HepG2 (cell line): ENCODE results near the gene VAMP8. TPM values are rescaled to one million over a fixed set of nuclear protein-coding genes. Genes with fewer than 3 reads are reported as not detected.

Experiments used
- ARID5B ChIP-seq: IDR thresholded peaks from 2 replicates; pipeline ENCODE4 v1.4.0; 2020; ENCODE audit warnings: mild to moderate bottlenecking, missing genetic modification reagents
- ATF6 ChIP-seq: sonication (generic); formaldehyde crosslinking; conservative IDR thresholded peaks from 2 replicates; pipeline ENCODE4 v1.4.0; 2020; ENCODE audit warnings: missing genetic modification reagents
- BRD4 ChIP-seq: sonication (generic); formaldehyde crosslinking; IDR thresholded peaks from 2 replicates; pipeline ENCODE4 v1.4.0; 2020; ENCODE audit warnings: missing genetic modification reagents
- ELF4 ChIP-seq: sonication (generic); formaldehyde crosslinking; IDR thresholded peaks from 2 replicates; pipeline ENCODE4 v1.5.0; 2020; ENCODE audit warnings: missing genetic modification reagents, mild to moderate bottlenecking, moderate library complexity, borderline replicate concordance
- HMGXB3 ChIP-seq: sonication (generic); formaldehyde crosslinking; IDR thresholded peaks from 2 replicates; pipeline ENCODE4 v1.4.0; 2020; ENCODE audit warnings: missing genetic modification reagents, borderline replicate concordance
- HNRNPL ChIP-seq: fragments of 200-400 bp; formaldehyde crosslinking; IDR thresholded peaks from 2 replicates; pipeline ENCODE4 v1.6.1; 2017; ENCODE audit warnings: mild to moderate bottlenecking, low read depth, low read length
- PHF21A ChIP-seq: sonication (generic); formaldehyde crosslinking; IDR thresholded peaks from 2 replicates; pipeline ENCODE4 v1.5.0; 2020; ENCODE audit warnings: mild to moderate bottlenecking, missing genetic modification reagents
- SALL2 ChIP-seq: sonication (generic); formaldehyde crosslinking; IDR thresholded peaks from 2 replicates; pipeline ENCODE4 v1.8.1; 2023; ENCODE audit warnings: mild to moderate bottlenecking, missing genetic modification reagents, inconsistent platforms
- SSRP1 ChIP-seq: IDR thresholded peaks from 2 replicates; pipeline ENCODE4 v1.6.1; 2016; ENCODE audit warnings: control low read depth
- STAT5B ChIP-seq: sonication (generic); formaldehyde crosslinking; IDR thresholded peaks from 2 replicates; pipeline ENCODE4 v1.4.0; 2020; ENCODE audit warnings: missing genetic modification reagents
- SYNCRIP ChIP-seq: fragments of 200-400 bp; formaldehyde crosslinking; IDR thresholded peaks from 2 replicates; pipeline ENCODE4 v1.6.1; 2018; ENCODE audit warnings: mild to moderate bottlenecking, low read depth, low read length; ENCODE audit not compliant: insufficient read depth
- ZBTB38 ChIP-seq: sonication (generic); formaldehyde crosslinking; IDR thresholded peaks from 2 replicates; pipeline ENCODE4 v1.5.1; 2020; ENCODE audit warnings: mild to moderate bottlenecking, missing genetic modification reagents
- ZNF280B ChIP-seq: sonication (generic); formaldehyde crosslinking; IDR thresholded peaks from 2 replicates; pipeline ENCODE4 v1.5.0; 2020; ENCODE audit warnings: missing genetic modification reagents, mild to moderate bottlenecking, borderline replicate concordance
- ZNF616 ChIP-seq: sonication (generic); formaldehyde crosslinking; IDR thresholded peaks from 2 replicates; pipeline ENCODE4 v1.5.0; 2020; ENCODE audit warnings: low read depth, mild to moderate bottlenecking, missing genetic modification reagents
- ZNF678 ChIP-seq: sonication (generic); formaldehyde crosslinking; IDR thresholded peaks from 2 replicates; pipeline ENCODE4 v1.4.0; 2020; ENCODE audit warnings: mild to moderate bottlenecking, missing genetic modification reagents
- ZNF776 ChIP-seq: sonication (generic); formaldehyde crosslinking; IDR thresholded peaks from 2 replicates; pipeline ENCODE4 v1.4.0; 2020; ENCODE audit warnings: mild to moderate bottlenecking, missing genetic modification reagents
- polyA plus RNA-seq, 8 experiments: library from polyadenylated mRNA; depleted of rRNA in 3 of 8; stranded (reverse) in 7 of 8; unstranded in 1 of 8; fragments of >200 nt; fragmentation: Illumina TruSeq in 4 of 8; extraction: Trizol in 4 of 8; gene quantifications; 2 replicates each; pipeline versions ENCODE4 v1.2.1 to v1.2.3, GENCODE V29; 2011 to 2016; ENCODE audit warnings: low read depth in 4 of 8, missing spikeins in 1 of 8, mixed read lengths in 1 of 8; ENCODE audit not compliant: insufficient read depth in 1 of 8
- total RNA-seq, 5 experiments: library from RNA; depleted of rRNA; stranded (reverse); fragments of >200 nt; fragmentation: Illumina TruSeq; extraction: Trizol; gene quantifications; 2 replicates each; pipeline ENCODE4 v1.2.3, GENCODE V29; 2016; ENCODE audit warnings: low read depth in 1 of 5

Gene VAMP8
- total and polyA plus RNA-seq, 2 of the 13 experiments (the other 11 are each of a cell fraction or from before 2014, with no cell fraction given): 83.3 to 157 TPM

GRCh38 chr2:85561280-85562212 is 15.8 kb upstream of the VAMP8 start, which contains the start of gene GGCX (continued):
- TF ChIP-seq BRD4 (CRISPR knock-in tag) (peak; percentile 13; the same call in 1 of the 2 replicates), ZNF776 (CRISPR knock-in tag) (peak; percentile 87), ZNF616 (CRISPR knock-in tag) (no peak), ELF4 (CRISPR knock-in tag) (0 out of 2 replicates have a peak, but pooled peaks have one; percentile 50), ATF6 (0 out of 2 replicates have a peak, but pooled peaks have one; percentile 44), PHF21A (CRISPR knock-in tag) (peak; percentile 92), SYNCRIP (no peak), ARID5B (peak; percentile 68; the same call in 1 of the 2 replicates), HMGXB3 (0 out of 2 replicates have a peak, but pooled peaks have one; percentile 68), ZNF280B (CRISPR knock-in tag) (peak; percentile 71), SSRP1 (CRISPR knock-in tag) (peak; percentile 58; the same call in 1 of the 2 replicates), STAT5B (CRISPR knock-in tag) (no peak), SALL2 (peak; percentile 78), ZBTB38 (CRISPR knock-in tag) (peak; percentile 93; the same call in 1 of the 2 replicates), HNRNPL (0 out of 2 replicates have a peak, but pooled peaks have one; percentile 52), ZNF678 (peak; percentile 22; the same call in 1 of the 2 replicates)
